Fibroblast of villous mesenchyme (primary cell): ENCODE data around the gene ERN2. TPM values are rescaled to one million over a fixed set of nuclear protein-coding genes. Genes with fewer than 3 reads are reported as not detected.

Source experiments
- DNase-seq: peaks from one replicate; pipeline ENCODE4 v3.0.0-alpha.2; 2010; ENCODE audit warnings: low read depth
- H3K4me3 ChIP-seq: 2 replicates; pipeline ENCODE4 v1.5.1; 2011; ENCODE audit warnings: low read depth, mild to moderate bottlenecking, low read length
- total RNA-seq: library from RNA; depleted of rRNA; stranded (reverse); fragments of >200 nt; gene quantifications from 2 replicates; pipeline ENCODE4 v1.2.3, GENCODE V29; 2012
- TF ChIP-seq, protein P1 (sequence below): IDR thresholded peaks from 2 replicates; pipeline ENCODE4 v1.5.1; 2012; ENCODE audit warnings: low read depth, mild to moderate bottlenecking, low read length; ENCODE audit not compliant: insufficient read depth

Gene ERN2
- total RNA-seq, 1 donor, result 0.43 TPM

DNA sequence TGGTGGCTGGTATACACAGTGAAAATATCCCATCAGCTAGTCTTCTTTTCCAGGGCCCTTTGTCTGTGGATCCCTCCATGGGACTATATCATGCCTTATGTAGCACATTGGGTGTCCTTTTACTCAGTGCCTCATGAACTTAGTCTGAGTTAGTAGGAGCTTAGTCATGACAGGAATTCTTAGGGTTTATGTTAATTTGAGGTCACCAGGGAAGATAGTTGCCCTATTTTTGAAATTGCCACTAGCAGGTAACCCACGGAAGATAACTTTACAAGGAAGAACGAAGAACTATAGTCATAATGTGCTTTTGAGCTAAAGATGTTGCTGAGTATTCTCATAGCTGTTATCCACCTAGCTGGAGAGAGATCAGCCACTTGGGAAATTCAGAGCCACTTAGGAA lies 49.1 kb downstream of the ERN2 start:
- H3K4me3 ChIP-seq, result no peak overlapping the region
- no peak for DNase-seq
- TF ChIP-seq, protein P1, sequence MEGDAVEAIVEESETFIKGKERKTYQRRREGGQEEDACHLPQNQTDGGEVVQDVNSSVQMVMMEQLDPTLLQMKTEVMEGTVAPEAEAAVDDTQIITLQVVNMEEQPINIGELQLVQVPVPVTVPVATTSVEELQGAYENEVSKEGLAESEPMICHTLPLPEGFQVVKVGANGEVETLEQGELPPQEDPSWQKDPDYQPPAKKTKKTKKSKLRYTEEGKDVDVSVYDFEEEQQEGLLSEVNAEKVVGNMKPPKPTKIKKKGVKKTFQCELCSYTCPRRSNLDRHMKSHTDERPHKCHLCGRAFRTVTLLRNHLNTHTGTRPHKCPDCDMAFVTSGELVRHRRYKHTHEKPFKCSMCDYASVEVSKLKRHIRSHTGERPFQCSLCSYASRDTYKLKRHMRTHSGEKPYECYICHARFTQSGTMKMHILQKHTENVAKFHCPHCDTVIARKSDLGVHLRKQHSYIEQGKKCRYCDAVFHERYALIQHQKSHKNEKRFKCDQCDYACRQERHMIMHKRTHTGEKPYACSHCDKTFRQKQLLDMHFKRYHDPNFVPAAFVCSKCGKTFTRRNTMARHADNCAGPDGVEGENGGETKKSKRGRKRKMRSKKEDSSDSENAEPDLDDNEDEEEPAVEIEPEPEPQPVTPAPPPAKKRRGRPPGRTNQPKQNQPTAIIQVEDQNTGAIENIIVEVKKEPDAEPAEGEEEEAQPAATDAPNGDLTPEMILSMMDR, result no peak

DNA sequence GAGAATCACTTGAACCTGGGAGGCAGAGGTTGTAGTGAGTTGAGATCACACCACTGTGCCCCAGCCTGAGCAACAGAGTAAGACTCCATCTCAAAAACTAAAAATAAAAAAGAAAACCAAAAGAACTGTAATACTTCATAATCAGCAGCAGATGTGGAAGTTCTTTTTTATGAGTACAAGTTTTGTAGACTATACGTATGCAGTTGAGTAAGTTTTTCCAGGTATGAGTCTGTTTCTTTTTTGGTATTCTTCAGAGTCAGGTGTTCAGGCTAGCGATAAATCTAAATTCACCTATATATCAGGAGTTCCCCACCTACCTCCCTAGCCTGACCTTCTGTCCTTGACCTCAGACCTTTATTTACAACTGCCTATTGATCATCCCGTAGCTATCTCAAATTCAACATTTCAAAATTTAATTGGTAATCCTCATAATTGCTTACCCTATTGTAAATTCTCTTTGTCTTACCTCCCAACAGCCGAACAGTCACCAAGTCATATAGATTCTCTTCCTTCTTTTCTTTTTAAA lies 61.0 kb downstream of the ERN2 start:
- DNase-seq, result no peak
- no peak overlapping the region for H3K4me3 ChIP-seq
- TF ChIP-seq, protein P1, result no peak

DNA sequence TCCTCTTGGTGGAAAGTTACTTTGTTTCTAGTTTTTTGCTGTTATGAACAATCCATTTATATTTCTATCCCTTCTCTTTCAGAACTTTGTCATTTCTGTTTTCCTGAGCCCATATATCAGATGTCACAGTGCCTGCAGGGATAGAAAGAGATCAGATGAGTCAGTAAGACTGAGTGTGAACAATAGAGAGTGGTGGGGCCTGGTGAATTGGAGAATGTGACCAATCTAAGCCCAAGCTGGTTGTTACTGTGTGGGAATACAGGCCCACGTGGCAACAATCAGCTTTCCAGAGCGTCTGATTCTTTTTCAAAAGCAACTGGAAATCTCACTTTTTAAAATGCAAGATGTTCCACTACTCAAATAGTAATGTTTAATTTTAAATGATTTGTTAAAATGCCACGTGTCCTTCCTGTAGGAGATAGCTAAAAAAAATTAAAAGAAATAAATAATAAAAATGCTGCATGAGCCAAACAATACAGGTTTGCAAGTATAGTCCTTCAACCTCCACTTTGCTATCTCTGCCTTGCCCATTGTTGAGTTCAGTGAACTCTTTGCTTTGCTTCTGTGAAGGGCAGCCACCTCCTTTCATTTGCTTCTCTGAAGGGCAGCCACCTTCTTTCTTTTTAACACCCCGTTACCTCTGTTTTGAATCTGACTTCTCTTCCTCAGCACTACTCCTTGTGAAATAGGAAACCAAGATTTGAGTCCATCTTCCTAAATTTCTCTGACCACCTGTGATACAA lies 62.2 kb downstream of the ERN2 start:
- TF ChIP-seq, protein P1, result no peak
- H3K4me3 ChIP-seq, result no peak overlapping the region
- DNase-seq, result no peak

DNA sequence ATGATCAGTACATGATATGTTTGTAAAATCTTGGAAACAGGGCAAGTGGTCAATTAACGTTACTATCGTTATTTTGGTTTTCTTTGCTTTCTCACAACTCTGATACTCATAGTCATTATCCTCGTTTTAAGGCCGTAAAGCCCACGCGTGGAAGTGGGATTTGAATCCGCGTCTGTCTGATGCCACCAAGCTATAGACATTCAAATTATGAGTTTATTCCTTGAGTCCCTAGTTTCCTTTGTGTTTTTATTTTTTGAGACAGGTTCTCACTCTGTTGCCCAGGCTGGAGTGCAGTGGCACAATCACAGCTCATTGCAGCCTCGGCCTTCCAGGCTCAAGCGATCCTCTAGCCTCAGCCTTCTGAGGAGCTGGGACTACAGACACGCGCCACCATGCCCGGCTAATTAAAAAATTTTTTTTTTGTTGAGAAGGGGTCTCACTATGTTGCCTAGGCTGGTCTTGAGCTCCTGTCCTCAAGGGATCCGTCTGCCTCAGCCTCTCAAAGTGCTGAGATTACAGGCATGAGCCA lies 70.7 kb downstream of the ERN2 start:
- H3K4me3 ChIP-seq, result peak overlapping the region; percentile 97
- DNase-seq, result no peak
- TF ChIP-seq, protein P1, result no peak

DNA sequence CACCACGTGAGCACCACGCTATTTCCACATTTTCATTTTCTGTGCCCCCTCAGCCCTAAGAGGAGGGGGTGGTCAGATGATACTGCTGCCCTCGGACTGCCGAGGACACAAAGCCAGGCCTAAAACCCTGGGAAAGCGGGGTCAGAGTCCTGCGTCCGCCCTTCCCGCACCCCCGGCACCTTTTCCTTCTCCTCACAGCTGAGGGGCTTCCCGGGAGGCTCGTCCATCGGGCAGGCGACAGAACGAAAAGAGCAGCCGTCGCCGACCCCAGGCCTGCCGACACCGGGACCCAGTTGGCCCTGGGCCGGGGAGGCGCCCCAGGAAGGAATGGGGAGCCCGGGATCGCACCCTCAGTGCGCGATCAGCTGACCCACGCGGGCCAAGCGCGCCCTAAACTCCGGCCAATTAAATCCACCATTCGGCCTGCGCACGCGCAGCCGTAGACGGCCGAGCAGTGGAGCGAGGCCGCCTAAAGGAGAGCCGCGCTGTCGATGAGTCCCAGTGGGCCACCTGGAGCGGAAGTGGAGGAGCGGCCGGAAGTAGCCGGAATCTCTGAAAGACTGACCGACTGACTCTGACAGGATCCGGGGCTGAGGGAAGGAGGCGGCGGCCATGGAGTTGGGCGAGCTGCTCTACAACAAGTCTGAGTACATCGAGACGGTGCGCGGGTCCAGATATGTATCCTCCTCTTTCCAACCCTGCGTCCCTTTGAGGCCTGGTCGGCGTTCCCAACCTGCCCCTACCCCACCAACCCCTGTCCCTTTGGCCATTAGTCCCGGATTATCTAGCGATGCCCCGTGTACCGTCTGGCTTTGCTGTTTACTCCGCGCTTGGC lies 71.9 kb downstream of the ERN2 start, which contains the start of the genes DCTN5 and PALB2:
Gene DCTN5, plus strand, starts transcription at position 536 of the 835 bp plus-strand sequence. Its CDS starts 77 bp downstream, at position 613.
Gene PALB2, minus strand, starts transcription at position 380 of the 835 bp plus-strand sequence. Its CDS starts 153 bp downstream, at position 227.
- peak; percentile 94 for DNase-seq
- H3K4me3 ChIP-seq, result peak within 1 kb of the TSS; percentile 97
- TF ChIP-seq, protein P1, result no peak

DNA sequence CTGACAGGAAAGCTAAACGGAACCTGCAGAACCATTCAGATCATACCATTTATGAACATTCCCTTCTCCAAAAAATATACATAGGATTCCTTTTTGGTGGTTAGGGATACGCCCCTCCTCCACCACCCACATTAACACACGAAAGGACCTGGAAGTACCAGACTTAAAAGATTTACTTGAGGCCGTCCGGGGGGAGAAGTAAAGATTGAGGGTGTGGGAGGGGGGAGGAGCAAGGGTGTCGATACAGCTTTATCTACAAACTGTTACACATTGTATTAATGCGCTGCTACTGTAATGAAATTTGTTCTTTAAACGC lies 72.4 kb downstream of the ERN2 start:
- peak overlapping the region; percentile 97 for H3K4me3 ChIP-seq
- TF ChIP-seq, protein P1, result no peak
- DNase-seq, result no peak

Other genes with a start within 250 kb of the ERN2 start
- gene GGA2, start 202.7 kb downstream of the ERN2 start, total RNA-seq, result 21.6 and 24.2 TPM in 2 replicates
- gene EARS2, start 155.9 kb downstream of the ERN2 start, total RNA-seq, result 36.3 and 38.7 TPM in 2 replicates
- gene UBFD1, start 155.5 kb downstream of the ERN2 start, total RNA-seq, result 90.8 and 137 TPM in 2 replicates
- gene NDUFAB1, start 116.9 kb downstream of the ERN2 start, total RNA-seq, result 78.9 and 98.4 TPM in 2 replicates
- gene PALB2, start 71.9 kb downstream of the ERN2 start, total RNA-seq, result 18.0 and 22.0 TPM in 2 replicates
- gene DCTN5, start 71.8 kb downstream of the ERN2 start, total RNA-seq, result 31.9 and 47.1 TPM in 2 replicates
- gene PLK1, start 34.3 kb downstream of the ERN2 start, total RNA-seq, result 12.6 and 24.6 TPM in 2 replicates
- gene CHP2, start 41.8 kb upstream of the ERN2 start, total RNA-seq, result not detected in 2 replicates
- under 0.01 TPM in 1 of 2 replicates, not detected in the other for gene PRKCB, start 122.8 kb upstream of the ERN2 start, total RNA-seq